Measurements from ENCODE around the gene RGS12. TPM values are rescaled to one million over a fixed set of nuclear protein-coding genes. Genes with fewer than 3 reads are reported as not detected.

Gene RGS12
- total RNA-seq, 1 experiment from 2014 or later: 53.9 TPM

DNA sequence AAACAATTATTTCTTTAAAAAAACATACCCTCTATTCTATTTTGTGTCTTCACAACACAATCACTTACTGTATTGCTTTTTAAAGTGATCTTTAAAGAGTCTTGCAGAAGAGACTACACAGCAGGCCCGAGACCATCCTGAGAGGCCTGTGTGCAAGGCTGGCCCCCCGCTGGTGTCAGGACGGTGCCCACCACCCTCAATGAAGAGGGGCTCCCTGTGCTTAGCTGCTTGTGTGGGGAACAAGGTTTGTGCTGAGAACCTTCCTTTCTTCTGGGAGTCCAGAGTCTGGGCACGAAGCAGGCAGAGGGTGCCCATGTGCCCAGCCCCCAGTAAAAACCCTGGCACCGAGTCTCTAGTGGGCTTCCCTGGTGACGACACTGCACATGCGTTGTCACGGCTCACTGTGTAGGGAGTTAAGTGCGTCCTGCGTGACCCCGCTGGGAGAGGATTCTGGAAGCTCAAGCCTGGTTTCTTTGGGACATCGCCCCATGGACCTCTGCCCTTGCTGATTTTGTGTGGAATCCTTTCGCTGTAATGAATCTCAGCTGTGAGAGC, 22.0 kb downstream of the RGS12 start:
- H3K4me3 ChIP-seq (ENCODE audit: low read depth, low read length, poor library complexity, severe bottlenecking): no peak overlapping the region
- no peaks in the 10 kb centered on the region for H3K4me1 ChIP-seq (ENCODE audit: insufficient read depth, low read length, poor library complexity, severe bottlenecking)
- ChIA-PET POLR2A (ENCODE audit: low non-redundant PET) (interaction anchor here (0.5 kb wide), 1 partner anchor 48 kb away, joined by 3 read pairs; no protein-coding TSS in a partner anchor), CTCF (no interaction called here)
- intact Hi-C loops (cut with micrococcal nuclease; ENCODE audit: unreplicated experiment): no loop called here
- peaks cover 9% of the 10 kb centered on the region for H3K36me3 ChIP-seq (ENCODE audit: insufficient read depth, low read length, poor library complexity, severe bottlenecking)
- no peak overlapping the region for H3K27ac ChIP-seq (ENCODE audit: low read depth, low read length, poor library complexity, severe bottlenecking)
- H3K27me3 ChIP-seq (replicated peaks; ENCODE audit: insufficient read depth, low read depth, low read length, poor library complexity): no peaks in the 10 kb centered on the region
- no TSS peak for BruUV-seq (replicated peaks)
- DNase-seq (ENCODE audit: low spot score): no peak
- no peaks in the 10 kb centered on the region for H3K9me3 ChIP-seq (ENCODE audit: low read depth, low read length, poor library complexity, severe bottlenecking)
- TF ChIP-seq EZH2 (IDR thresholded peaks at IDR 0.05; ENCODE audit: borderline replicate concordance, low read depth, low read length, poor library complexity, severe bottlenecking): no peak
- TF ChIP-seq CTCF (conservative IDR thresholded peaks at IDR 0.05; ENCODE audit: low read depth, low read length): no peak

- POLR2A ChIA-PET (ENCODE audit: low non-redundant PET): no interaction called here
- peaks cover 7% of the 10 kb centered on the region for H3K4me1 ChIP-seq (ENCODE audit: insufficient read depth, low read length, poor library complexity, severe bottlenecking)
- intact Hi-C loops (cut with micrococcal nuclease; ENCODE audit: unreplicated experiment): no loop called here
- CTCF ChIA-PET: no interaction called here
- no peaks in the 10 kb centered on the region for H3K27me3 ChIP-seq (replicated peaks; ENCODE audit: insufficient read depth, low read depth, low read length, poor library complexity)
- no peak overlapping the region for H3K4me3 ChIP-seq (ENCODE audit: low read depth, low read length, poor library complexity, severe bottlenecking)
- peaks cover 9% of the 10 kb centered on the region for H3K36me3 ChIP-seq (ENCODE audit: insufficient read depth, low read length, poor library complexity, severe bottlenecking)
- no peak overlapping the region for H3K27ac ChIP-seq (ENCODE audit: low read depth, low read length, poor library complexity, severe bottlenecking)
- no TSS peak for BruUV-seq (replicated peaks)
- no peak for DNase-seq (ENCODE audit: low spot score)
- no peak for TF ChIP-seq CTCF (conservative IDR thresholded peaks at IDR 0.05; ENCODE audit: low read depth, low read length)
- TF ChIP-seq EZH2 (IDR thresholded peaks at IDR 0.05; ENCODE audit: borderline replicate concordance, low read depth, low read length, poor library complexity, severe bottlenecking): no peak
- no peaks in the 10 kb centered on the region for H3K9me3 ChIP-seq (ENCODE audit: low read depth, low read length, poor library complexity, severe bottlenecking)
Measured at GRCh38 chr4:3315566-3315965, 22.7 kb downstream of the RGS12 start.

DNA sequence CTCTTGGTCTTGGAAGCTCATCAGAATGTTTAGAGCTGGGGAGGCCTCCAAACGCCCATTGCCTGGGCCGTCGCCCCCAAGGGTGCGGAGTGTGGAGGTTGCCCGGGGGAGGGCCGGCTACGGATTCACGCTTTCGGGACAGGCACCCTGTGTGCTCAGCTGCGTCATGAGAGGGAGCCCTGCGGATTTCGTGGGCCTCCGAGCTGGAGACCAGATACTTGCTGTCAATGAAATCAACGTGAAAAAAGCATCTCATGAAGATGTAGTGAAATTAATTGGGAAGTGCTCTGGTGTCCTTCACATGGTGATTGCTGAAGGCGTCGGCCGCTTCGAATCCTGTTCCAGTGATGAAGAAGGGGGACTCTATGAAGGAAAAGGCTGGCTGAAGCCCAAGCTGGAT, 23.3 kb downstream of the RGS12 start:
- Histone ChIP-seq H3K27me3 (replicated peaks; ENCODE audit: insufficient read depth, low read depth, low read length, poor library complexity) (no peaks in the 10 kb centered on the region), H3K4me3 (ENCODE audit: low read depth, low read length, poor library complexity, severe bottlenecking) (no peak overlapping the region), H3K36me3 (ENCODE audit: insufficient read depth, low read length, poor library complexity, severe bottlenecking) (peaks cover 9% of the 10 kb centered on the region), H3K4me1 (ENCODE audit: insufficient read depth, low read length, poor library complexity, severe bottlenecking) (peaks cover 13% of the 10 kb centered on the region), H3K9me3 (ENCODE audit: low read depth, low read length, poor library complexity, severe bottlenecking) (no peaks in the 10 kb centered on the region), H3K27ac (ENCODE audit: low read depth, low read length, poor library complexity, severe bottlenecking) (no peak overlapping the region)
- DNase-seq (ENCODE audit: low spot score): no peak
- no TSS peak for BruUV-seq (replicated peaks)
- TF ChIP-seq CTCF (conservative IDR thresholded peaks at IDR 0.05; ENCODE audit: low read depth, low read length): no peak
- no peak for TF ChIP-seq EZH2 (IDR thresholded peaks at IDR 0.05; ENCODE audit: borderline replicate concordance, low read depth, low read length, poor library complexity, severe bottlenecking)
- CTCF ChIA-PET: interaction anchor here (0.6 kb wide), 1 partner anchor 30 kb away, joined by 3 read pairs; no protein-coding TSS in a partner anchor
- intact Hi-C loops (cut with micrococcal nuclease; ENCODE audit: unreplicated experiment): no loop called here
- POLR2A ChIA-PET (ENCODE audit: low non-redundant PET): no interaction called here

Data from A673 (cell line).